H9 (cell line): ENCODE measurements around the gene MEN1. TPM values are rescaled to one million over a fixed set of nuclear protein-coding genes. Genes with fewer than 3 reads are reported as not detected.

ENCODE experiments used
- DNase-seq: peaks from one replicate; pipeline ENCODE4 v3.0.0-alpha.2; 2017
- H2AFZ ChIP-seq: one replicate; pipeline ENCODE4 v1.6.1; 2013; ENCODE audit warnings: mild to moderate bottlenecking, low read length, control low read depth, moderate library complexity
- H2AK5ac ChIP-seq: 2 replicates; pipeline ENCODE4 v1.6.1; 2013; ENCODE audit warnings: low read length, control low read depth, mixed read lengths; ENCODE audit not compliant: insufficient read length
- H2BK120ac ChIP-seq: one replicate; pipeline ENCODE4 v1.6.1; 2013; ENCODE audit warnings: low read depth, mild to moderate bottlenecking, low read length, control low read depth, inconsistent platforms; ENCODE audit not compliant: poor library complexity, severe bottlenecking
- H2BK12ac ChIP-seq: 2 replicates; pipeline ENCODE4 v1.6.1; 2013; ENCODE audit warnings: low read length, control low read depth, mixed read lengths, low read depth; ENCODE audit not compliant: insufficient read length
- H2BK15ac ChIP-seq: 2 replicates; pipeline ENCODE4 v1.6.1; 2013; ENCODE audit warnings: low read depth, low read length, control low read depth
- H2BK20ac ChIP-seq: one replicate; pipeline ENCODE4 v1.6.1; 2013; ENCODE audit warnings: low read depth, mild to moderate bottlenecking, low read length, control low read depth, inconsistent platforms; ENCODE audit not compliant: poor library complexity, severe bottlenecking
- H2BK5ac ChIP-seq: 2 replicates; pipeline ENCODE4 v1.6.1; 2013; ENCODE audit warnings: low read length, control low read depth, mixed read lengths; ENCODE audit not compliant: insufficient read length
- H3K14ac ChIP-seq: 2 replicates; pipeline ENCODE4 v1.6.1; 2013; ENCODE audit warnings: low read length, control low read depth; ENCODE audit not compliant: insufficient read depth
- H3K18ac ChIP-seq: 2 replicates; pipeline ENCODE4 v1.6.1; 2013; ENCODE audit warnings: low read depth, mild to moderate bottlenecking, mixed read lengths, low read length, control low read depth; ENCODE audit not compliant: insufficient read length
- H3K23ac ChIP-seq: 2 replicates; pipeline ENCODE4 v1.6.1; 2013; ENCODE audit warnings: low read length, control low read depth, mixed read lengths, low read depth; ENCODE audit not compliant: insufficient read length
- H3K23me2 ChIP-seq: 2 replicates; pipeline ENCODE4 v1.6.1; 2013; ENCODE audit warnings: low read depth, mild to moderate bottlenecking, mixed read lengths, low read length, control low read depth; ENCODE audit not compliant: insufficient read length, poor library complexity, severe bottlenecking
- H3K27ac ChIP-seq: 2 replicates; pipeline ENCODE4 v1.5.1; 2013; ENCODE audit warnings: low read length, control low read depth, mixed read lengths, low read depth; ENCODE audit not compliant: insufficient read length
- H3K27me3 ChIP-seq: 2 replicates; pipeline ENCODE4 v1.6.1; 2013; ENCODE audit warnings: low read length, control low read depth, inconsistent platforms; ENCODE audit not compliant: insufficient read depth
- H3K4ac ChIP-seq: 2 replicates; pipeline ENCODE4 v1.6.1; 2013; ENCODE audit warnings: low read depth, mild to moderate bottlenecking, control low read depth, inconsistent platforms, low read length, moderate library complexity
- H3K4me1 ChIP-seq: 2 replicates; pipeline ENCODE4 v1.6.1; 2013; ENCODE audit warnings: low read length, control low read depth, inconsistent platforms; ENCODE audit not compliant: insufficient read depth
- H3K4me2 ChIP-seq: 2 replicates; pipeline ENCODE4 v1.6.1; 2013; ENCODE audit warnings: low read length, control low read depth, mixed read lengths; ENCODE audit not compliant: insufficient read length, insufficient read depth
- H3K56ac ChIP-seq: 2 replicates; pipeline ENCODE4 v1.6.1; 2013; ENCODE audit warnings: low read depth, mild to moderate bottlenecking, mixed read lengths, low read length, control low read depth; ENCODE audit not compliant: insufficient read length
- H3K79me1 ChIP-seq: 2 replicates; pipeline ENCODE4 v1.6.1; 2013; ENCODE audit warnings: low read depth, mild to moderate bottlenecking, moderate library complexity, low read length, control low read depth, inconsistent platforms; ENCODE audit not compliant: insufficient read depth, poor library complexity, severe bottlenecking
- H3K79me2 ChIP-seq: 2 replicates; pipeline ENCODE4 v1.6.1; 2013; ENCODE audit warnings: low read length, control low read depth, inconsistent platforms; ENCODE audit not compliant: insufficient read depth
- H3K9ac ChIP-seq: 2 replicates; pipeline ENCODE4 v1.6.1; 2013; ENCODE audit warnings: low read length, control low read depth, mixed read lengths; ENCODE audit not compliant: insufficient read length; ENCODE audit errors: extremely low read depth
- H3K9me3 ChIP-seq: one replicate; pipeline ENCODE4 v1.6.1; 2013; ENCODE audit warnings: low read depth, low read length, inconsistent platforms; ENCODE audit not compliant: control insufficient read depth
- H3T11ph ChIP-seq: one replicate; pipeline ENCODE4 v1.6.1; 2013; ENCODE audit warnings: mild to moderate bottlenecking, low read length, control low read depth, inconsistent platforms
- H4K20me1 ChIP-seq: one replicate; pipeline ENCODE4 v1.6.1; 2013; ENCODE audit not compliant: control insufficient read depth, insufficient read length, insufficient read depth
- H4K5ac ChIP-seq: 2 replicates; pipeline ENCODE4 v1.6.1; 2013; ENCODE audit warnings: low read depth, mild to moderate bottlenecking, mixed read lengths, low read length, control low read depth; ENCODE audit not compliant: insufficient read length
- H4K8ac ChIP-seq: replicated peaks from 2 replicates; pipeline ENCODE4 v1.6.1; 2013; ENCODE audit warnings: low read length, control low read depth, mixed read lengths, low read depth; ENCODE audit not compliant: insufficient read length
- H4K91ac ChIP-seq: 2 replicates; pipeline ENCODE4 v1.6.1; 2013; ENCODE audit warnings: low read depth, mild to moderate bottlenecking, moderate library complexity, mixed read lengths, low read length, control low read depth; ENCODE audit not compliant: insufficient read length
- H3K27ac Mint-ChIP-seq, 3 experiments: 2 replicates in 2 of 3; 3 replicates in 1 of 3; pipeline ENCODE4 v1.8.0; 2020 to 2021; ENCODE audit warnings: mixed read lengths in 3 of 3, mild to moderate bottlenecking in 1 of 3, moderate library complexity in 1 of 3
- H3K27me3 Mint-ChIP-seq: 2 replicates; pipeline ENCODE4 v1.8.0; 2021; ENCODE audit warnings: low read depth, mild to moderate bottlenecking, moderate library complexity, mixed read lengths
- H3K36me3 Mint-ChIP-seq, 3 experiments: 2 replicates in 2 of 3; 3 replicates in 1 of 3; pipeline ENCODE4 v1.8.0; 2020 to 2021; ENCODE audit warnings: low read depth in 3 of 3, mixed read lengths in 3 of 3; ENCODE audit not compliant: insufficient read depth in 1 of 3
- H3K4me1 Mint-ChIP-seq, 2 experiments: 2 replicates each; pipeline ENCODE4 v1.8.0; 2020; ENCODE audit warnings: mixed read lengths in 2 of 2
- H3K4me3 Mint-ChIP-seq, 2 experiments: 2 replicates in 1 of 2; 3 replicates in 1 of 2; pipeline ENCODE4 v1.8.0; 2020 to 2021; ENCODE audit warnings: mild to moderate bottlenecking in 2 of 2, mixed read lengths in 2 of 2, moderate library complexity in 1 of 2
- H3K9me3 Mint-ChIP-seq, 2 experiments: 2 replicates in 1 of 2; 3 replicates in 1 of 2; pipeline ENCODE4 v1.8.0; 2020; ENCODE audit warnings: mild to moderate bottlenecking in 2 of 2, mixed read lengths in 2 of 2, moderate library complexity in 1 of 2
- CTCF ChIP-seq: fragments of 200-600 bp; sonication (generic); conservative IDR thresholded peaks from 3 replicates; pipeline ENCODE4 v1.8.0; 2021; ENCODE audit warnings: antibody characterized with exemption, mild to moderate bottlenecking
- WGBS: extraction: QIAGEN DNeasy Blood & Tissue Kit; methylation state at CpG from one replicate; pipeline ENCODE4 v1.1.7; 2013; ENCODE audit warnings: missing lambda C conversion rate, low lambda C conversion rate, mixed read lengths; ENCODE audit not compliant: insufficient read length; ENCODE audit errors: extremely low coverage; 5-methylcytosine and 5-hydroxymethylcytosine counted together
- total RNA-seq: library from RNA; stranded (reverse); gene quantifications from 2 replicates; pipeline ENCODE4 v1.2.1, GENCODE V29; 2021

The MEN1 gene
- total RNA-seq, 1 experiment from 2014 or later: 49.9 TPM

GRCh38 chr11:64788321-64789215 is 21.8 kb downstream of the MEN1 start:
- H2BK20ac ChIP-seq: no peak overlapping the region
- no peaks in the 10 kb centered on the region for H3K79me1 ChIP-seq
- H3K27ac ChIP-seq: no peak overlapping the region
- no peaks in the 10 kb centered on the region for H4K20me1 ChIP-seq
- no peaks in the 10 kb centered on the region for H3K27me3 Mint-ChIP-seq
- no peak overlapping the region for H3K4me2 ChIP-seq
- no peak for TF ChIP-seq CTCF
- H3K27me3 ChIP-seq: no peaks in the 10 kb centered on the region
- no peak overlapping the region for H2BK12ac ChIP-seq
- no CpG with 5 or more reads among the region's 9 CpGs for WGBS
- H4K91ac ChIP-seq: no peak overlapping the region
- H3T11ph ChIP-seq: no peak overlapping the region
- H3K18ac ChIP-seq: no peak overlapping the region
- no peak for DNase-seq
- no peak overlapping the region for H2AK5ac ChIP-seq
- H3K79me2 ChIP-seq: no peaks in the 10 kb centered on the region
- H3K4ac ChIP-seq: no peak overlapping the region
- 0 out of 4 replicates have a peak, but pooled peaks cover 0 to 2% of the 10 kb centered on the region in 2 experiments for H3K4me1 Mint-ChIP-seq
- H3K23me2 ChIP-seq: no peaks in the 10 kb centered on the region
- no peaks in the 10 kb centered on the region for H3K4me1 ChIP-seq
- H3K9ac ChIP-seq: no peak overlapping the region
- peak overlapping the region in 1 of 3 experiments; percentile 91; a peak in 1 of 7 replicates for H3K27ac Mint-ChIP-seq
- no peak overlapping the region for H2BK5ac ChIP-seq
- H3K23ac ChIP-seq: no peak overlapping the region
- H4K8ac ChIP-seq: no peak overlapping the region
- H2BK15ac ChIP-seq: no peak overlapping the region
- H4K5ac ChIP-seq: no peak overlapping the region
- no peak overlapping the region; the same call in 1 of the 2 replicates for H3K14ac ChIP-seq
- H3K4me3 Mint-ChIP-seq: no peak overlapping the region
- H3K36me3 Mint-ChIP-seq: peaks cover 0 to 6% (median 2%) of the 10 kb centered on the region in 3 experiments; a peak in 2 of 7 replicates
- no peak overlapping the region for H2AFZ ChIP-seq
- H3K9me3 ChIP-seq: no peaks in the 10 kb centered on the region
- no peaks in the 10 kb centered on the region for H3K9me3 Mint-ChIP-seq
- no peak overlapping the region for H3K56ac ChIP-seq
- no peak overlapping the region for H2BK120ac ChIP-seq
